Calu3 (cell line): ENCODE measurements around the gene CPA2. TPM values are rescaled to one million over a fixed set of nuclear protein-coding genes. Genes with fewer than 3 reads are reported as not detected.

Experiments used
- BruUV-seq: library from RNA; stranded (reverse); fragments of 400-500 nt; replicated peaks from 2 replicates; lab custom pipeline; 2021; lab: Mats Ljungman, UMichigan
- CTCF ChIA-PET: fragments of 300-600 bp; sonication (Branson Sonifier 250); formaldehyde crosslinking; loops from one replicate; lab custom pipeline; 2022; ENCODE audit warnings: antibody characterized with exemption; lab: Charles Lee
- DNase-seq: peaks from one replicate; pipeline ENCODE4 v3.0.0; 2022
- H3K27ac Mint-ChIP-seq: one replicate; pipeline ENCODE4 v1.8.0; 2022; ENCODE audit warnings: mixed read lengths; ENCODE audit not compliant: unreplicated experiment
- H3K27me3 Mint-ChIP-seq: one replicate; pipeline ENCODE4 v1.8.0; 2022; ENCODE audit warnings: mixed read lengths; ENCODE audit not compliant: unreplicated experiment
- H3K36me3 Mint-ChIP-seq: one replicate; pipeline ENCODE4 v1.8.0; 2022; ENCODE audit warnings: mild to moderate bottlenecking, moderate library complexity, mixed read lengths; ENCODE audit not compliant: insufficient read depth, unreplicated experiment
- H3K4me1 Mint-ChIP-seq: one replicate; pipeline ENCODE4 v1.8.0; 2022; ENCODE audit warnings: mild to moderate bottlenecking, low read depth, mixed read lengths; ENCODE audit not compliant: unreplicated experiment
- H3K4me3 Mint-ChIP-seq: one replicate; pipeline ENCODE4 v1.8.0; 2022; ENCODE audit warnings: mild to moderate bottlenecking, low read depth, moderate library complexity, mixed read lengths; ENCODE audit not compliant: unreplicated experiment
- H3K9me3 Mint-ChIP-seq: one replicate; pipeline ENCODE4 v1.8.0; 2022; ENCODE audit warnings: low read depth, mixed read lengths; ENCODE audit not compliant: unreplicated experiment
- CTCF ChIP-seq: fragments of 200-600 bp; IDR thresholded peaks from one replicate; pipeline ENCODE4 v1.8.0; 2022; ENCODE audit warnings: antibody characterized with exemption; ENCODE audit not compliant: unreplicated experiment
- intact Hi-C: fragments of 100-400 bp; cut with micrococcal nuclease; formaldehyde crosslinking; loops from one replicate; pipeline ENCODE4 v1.10.0; 2022; ENCODE audit not compliant: unreplicated experiment
- total RNA-seq: library from RNA; stranded (reverse); gene quantifications from 2 replicates; pipeline ENCODE4 v1.2.3, GENCODE V29; 2022

Gene CPA2
- total RNA-seq, 1 experiment from 2014 or later: not detected

- Mint-ChIP-seq H3K4me3 (no peak overlapping the region), H3K27me3 (no peaks in the 10 kb centered on the region), H3K9me3 (no peaks in the 10 kb centered on the region), H3K27ac (no peak overlapping the region), H3K36me3 (no peaks in the 10 kb centered on the region), H3K4me1 (no peaks in the 10 kb centered on the region)
- intact Hi-C loops: no loop called here
- TF ChIP-seq CTCF: no peak
- CTCF ChIA-PET: no interaction called here
- no peak for DNase-seq
- BruUV-seq: no TSS peak
These were observed 27.7 kb downstream of the CPA2 start for GRCh38 chr7:130294314-130294713.

- peaks cover 12% of the 10 kb centered on the region for H3K27me3 Mint-ChIP-seq
- BruUV-seq: no TSS peak
- no peaks in the 10 kb centered on the region for H3K9me3 Mint-ChIP-seq
- no peaks in the 10 kb centered on the region for H3K36me3 Mint-ChIP-seq
- no peak overlapping the region for H3K4me3 Mint-ChIP-seq
- CTCF ChIA-PET: no interaction called here
- H3K4me1 Mint-ChIP-seq: no peaks in the 10 kb centered on the region
- intact Hi-C loops: no loop called here
- no peak for TF ChIP-seq CTCF
- DNase-seq: no peak
- H3K27ac Mint-ChIP-seq: no peak overlapping the region
These were observed 29.7 kb downstream of the CPA2 start for GRCh38 chr7:130296221-130296951.

GRCh38 chr7:130297628-130298543, 31.2 kb downstream of the CPA2 start:
- no peak for TF ChIP-seq CTCF
- Mint-ChIP-seq H3K9me3 (no peaks in the 10 kb centered on the region), H3K4me1 (no peaks in the 10 kb centered on the region), H3K27me3 (peaks cover 25% of the 10 kb centered on the region), H3K36me3 (no peaks in the 10 kb centered on the region), H3K4me3 (no peak overlapping the region), H3K27ac (no peak overlapping the region)
- intact Hi-C loops: no loop called here
- no peak for DNase-seq
- no TSS peak for BruUV-seq
- CTCF ChIA-PET: no interaction called here

- no peak overlapping the region for H3K4me3 Mint-ChIP-seq
- H3K9me3 Mint-ChIP-seq: no peaks in the 10 kb centered on the region
- H3K36me3 Mint-ChIP-seq: no peaks in the 10 kb centered on the region
- BruUV-seq: no TSS peak
- intact Hi-C loops: no loop called here
- CTCF ChIA-PET: no interaction called here
- H3K4me1 Mint-ChIP-seq: no peaks in the 10 kb centered on the region
- H3K27me3 Mint-ChIP-seq: peaks cover 28% of the 10 kb centered on the region
- TF ChIP-seq CTCF: no peak
- H3K27ac Mint-ChIP-seq: no peak overlapping the region
- DNase-seq: peak; percentile 2
These were observed 32.1 kb downstream of the CPA2 start for GRCh38 chr7:130298544-130299326.
